MG63 (cell line): ENCODE measurements around the gene POLR2J3. TPM values are rescaled to one million over a fixed set of nuclear protein-coding genes. Genes with fewer than 3 reads are reported as not detected.
"Not testable (repeated sequence)": the region's sequence is repeated elsewhere in the genome, so short reads cannot be mapped to it uniquely, and the experiment has no call there.

Source experiments
- DNase-seq: peaks from one replicate; pipeline ENCODE4 v3.0.0-alpha.2; 2020
- H3K27me3 ChIP-seq: fragments of 250-450 bp; sonication (Bioruptor Pico); 2 replicates; pipeline ENCODE4 v1.5.1; 2020; ENCODE audit warnings: mild to moderate bottlenecking, moderate library complexity
- H3K36me3 ChIP-seq: fragments of 250-450 bp; sonication (Bioruptor Pico); 2 replicates; pipeline ENCODE4 v1.5.1; 2020; ENCODE audit warnings: mild to moderate bottlenecking, moderate library complexity
- H3K4me3 ChIP-seq: fragments of 250-450 bp; sonication (Bioruptor Pico); 2 replicates; pipeline ENCODE4 v1.5.1; 2020; ENCODE audit warnings: mild to moderate bottlenecking, moderate library complexity
- H3K9me3 ChIP-seq: fragments of 250-450 bp; sonication (Bioruptor Pico); 2 replicates; pipeline ENCODE4 v1.5.1; 2020; ENCODE audit warnings: mild to moderate bottlenecking, moderate library complexity
- total RNA-seq: library from RNA; depleted of rRNA; stranded (reverse); fragments of >200 nt; shearing (Covaris generic); gene quantifications from 2 replicates; pipeline ENCODE4 v1.2.3, GENCODE V29; 2014; ENCODE audit warnings: low replicate concordance

POLR2J3 gene
- total RNA-seq, 1 experiment from 2014 or later, result 7.1 TPM

- H3K4me3 ChIP-seq, H3K9me3 ChIP-seq, DNase-seq, H3K36me3 ChIP-seq, H3K27me3 ChIP-seq: not testable (repeated sequence)
Measured at GRCh38 chr7:102593637-102594334, 21.4 kb upstream of the POLR2J3 start.

GRCh38 chr7:102592477-102593019 is 20.2 kb upstream of the POLR2J3 start:
- not testable (repeated sequence) for H3K4me3 ChIP-seq, H3K27me3 ChIP-seq, DNase-seq, H3K9me3 ChIP-seq, H3K36me3 ChIP-seq

- not testable (repeated sequence) for H3K9me3 ChIP-seq, DNase-seq, H3K4me3 ChIP-seq, H3K27me3 ChIP-seq, H3K36me3 ChIP-seq
Measured at GRCh38 chr7:102589857-102590256, 17.5 kb upstream of the POLR2J3 start.

- not testable (repeated sequence) for H3K9me3 ChIP-seq, DNase-seq, H3K4me3 ChIP-seq, H3K36me3 ChIP-seq, H3K27me3 ChIP-seq
Measured at GRCh38 chr7:102583495-102583894, 11.1 kb upstream of the POLR2J3 start.

GRCh38 chr7:102581722-102582121 is 9.3 kb upstream of the POLR2J3 start:
- H3K9me3 ChIP-seq, H3K4me3 ChIP-seq, DNase-seq, H3K27me3 ChIP-seq, H3K36me3 ChIP-seq: not testable (repeated sequence)

- not testable (repeated sequence) for H3K4me3 ChIP-seq, H3K9me3 ChIP-seq, DNase-seq, H3K36me3 ChIP-seq, H3K27me3 ChIP-seq
Measured at GRCh38 chr7:102578486-102578885, 6.1 kb upstream of the POLR2J3 start.

GRCh38 chr7:102577315-102578240 is 5.2 kb upstream of the POLR2J3 start:
- not testable (repeated sequence) for H3K9me3 ChIP-seq, H3K27me3 ChIP-seq, H3K36me3 ChIP-seq, DNase-seq, H3K4me3 ChIP-seq

- not testable (repeated sequence) for H3K27me3 ChIP-seq, DNase-seq, H3K4me3 ChIP-seq, H3K9me3 ChIP-seq, H3K36me3 ChIP-seq
Measured at GRCh38 chr7:102576363-102576762, 4.0 kb upstream of the POLR2J3 start.

- not testable (repeated sequence) for DNase-seq, H3K36me3 ChIP-seq, H3K27me3 ChIP-seq, H3K4me3 ChIP-seq, H3K9me3 ChIP-seq
Measured at GRCh38 chr7:102574607-102575006, 2.2 kb upstream of the POLR2J3 start.

GRCh38 chr7:102568620-102569019 is 3.8 kb downstream of the POLR2J3 start:
- not testable (repeated sequence) for H3K9me3 ChIP-seq, H3K4me3 ChIP-seq, H3K27me3 ChIP-seq, DNase-seq, H3K36me3 ChIP-seq

GRCh38 chr7:102550808-102551422 is 21.5 kb downstream of the POLR2J3 start, which contains the start of gene SPDYE2:
Gene SPDYE2 (plus strand): TSS chr7:102551226. CDS start chr7:102553256, 2,030 bp downstream.
- H3K9me3 ChIP-seq, H3K4me3 ChIP-seq, DNase-seq, H3K27me3 ChIP-seq, H3K36me3 ChIP-seq: not testable (repeated sequence)

GRCh38 chr7:102546353-102546752 is 26.0 kb downstream of the POLR2J3 start:
- not testable (repeated sequence) for H3K9me3 ChIP-seq, H3K4me3 ChIP-seq, H3K27me3 ChIP-seq, H3K36me3 ChIP-seq, DNase-seq

- H3K36me3 ChIP-seq, H3K27me3 ChIP-seq, H3K4me3 ChIP-seq, DNase-seq, H3K9me3 ChIP-seq: not testable (repeated sequence)
Measured at GRCh38 chr7:102545288-102545687, 27.1 kb downstream of the POLR2J3 start.

- not testable (repeated sequence) for H3K4me3 ChIP-seq, H3K27me3 ChIP-seq, H3K36me3 ChIP-seq, H3K9me3 ChIP-seq, DNase-seq
Measured at GRCh38 chr7:102544372-102544771, 28.0 kb downstream of the POLR2J3 start.

- H3K4me3 ChIP-seq, H3K9me3 ChIP-seq, DNase-seq, H3K27me3 ChIP-seq, H3K36me3 ChIP-seq: not testable (repeated sequence)
Measured at GRCh38 chr7:102543596-102543995, 28.8 kb downstream of the POLR2J3 start, which contains the start of gene UPK3BL2. Gene UPK3BL2 (minus strand): TSS chr7:102543696. CDS start chr7:102543636, 60 bp downstream.

- H3K9me3 ChIP-seq, H3K4me3 ChIP-seq, DNase-seq, H3K27me3 ChIP-seq, H3K36me3 ChIP-seq: not testable (repeated sequence)
Measured at GRCh38 chr7:102542771-102543170, 29.6 kb downstream of the POLR2J3 start.

- not testable (repeated sequence) for H3K36me3 ChIP-seq, H3K9me3 ChIP-seq, H3K4me3 ChIP-seq, DNase-seq, H3K27me3 ChIP-seq
Measured at GRCh38 chr7:102542083-102542482, 30.3 kb downstream of the POLR2J3 start.
